H1 (cell line): ENCODE data around the gene KCNJ4. TPM values are rescaled to one million over a fixed set of nuclear protein-coding genes. Genes with fewer than 3 reads are reported as not detected.

Experiments
- CTCF ChIA-PET: fragments of 300-600 bp; sonication (Branson Sonifier 250); formaldehyde crosslinking; loops from one replicate; lab custom pipeline; 2021; ENCODE audit not compliant: partially characterized antibody; lab: Charles Lee
- POLR2A ChIA-PET: fragments of 300-600 bp; sonication (Branson Sonifier 250); formaldehyde crosslinking; loops from one replicate; lab custom pipeline; 2021; ENCODE audit warnings: inconsistent platforms; ENCODE audit not compliant: partially characterized antibody; lab: Charles Lee
- DNase-seq, 2 experiments: peaks; one replicate each; pipeline versions ENCODE4 v3.0.0 to v3.0.0-alpha.2; 2010 to 2022; ENCODE audit warnings: low spot score in 2 of 2, low read depth in 1 of 2, mixed read lengths in 1 of 2
- FAIRE-seq: peaks from 2 replicates; lab custom pipeline; 2011; peaks lifted over from hg19 to GRCh38; lab: Jason Lieb, UNC
- H2AFZ ChIP-seq: 2 replicates; pipeline ENCODE4 v1.8.1; 2012; ENCODE audit warnings: low read length, inconsistent platforms
- H2AK5ac ChIP-seq: 2 replicates; pipeline ENCODE4 v1.6.1; 2013; ENCODE audit warnings: low read depth, low read length
- H2BK120ac ChIP-seq: replicated peaks from 2 replicates; pipeline ENCODE3; 2013; ENCODE audit warnings: low read depth, low read length, inconsistent platforms
- H2BK12ac ChIP-seq: 2 replicates; pipeline ENCODE4 v1.6.1; 2013; ENCODE audit warnings: low read depth, low read length
- H2BK15ac ChIP-seq: 2 replicates; pipeline ENCODE4 v1.6.1; 2013; ENCODE audit warnings: low read length
- H2BK20ac ChIP-seq: 2 replicates; pipeline ENCODE4 v1.6.1; 2013; ENCODE audit warnings: low read length
- H2BK5ac ChIP-seq: 2 replicates; pipeline ENCODE4 v1.6.1; 2013; ENCODE audit warnings: low read depth, low read length
- H3K14ac ChIP-seq: 2 replicates; pipeline ENCODE4 v1.6.1; 2013; ENCODE audit warnings: inconsistent platforms; ENCODE audit not compliant: insufficient read length
- H3K18ac ChIP-seq: 2 replicates; pipeline ENCODE4 v1.6.1; 2013; ENCODE audit warnings: low read length; ENCODE audit errors: extremely low read depth
- H3K23ac ChIP-seq: 2 replicates; pipeline ENCODE4 v1.6.1; 2013; ENCODE audit warnings: inconsistent platforms; ENCODE audit not compliant: insufficient read length
- H3K23me2 ChIP-seq: 2 replicates; pipeline ENCODE4 v1.6.1; 2013; ENCODE audit warnings: low read depth, low read length
- H3K27ac ChIP-seq: 2 replicates; pipeline ENCODE4 v1.6.1; 2011; ENCODE audit warnings: low read depth, low read length, inconsistent platforms
- H3K27me3 ChIP-seq, 4 experiments: replicated peaks in 1 of 4; 1 replicate in 1 of 4; 2 replicates in 3 of 4; pipeline versions ENCODE4 v1.6.1 to v1.8.1; 2011 to 2013; ENCODE audit warnings: low read length in 3 of 4, mild to moderate bottlenecking in 3 of 4, inconsistent platforms in 2 of 4, mixed read lengths in 2 of 4, moderate library complexity in 1 of 4; ENCODE audit not compliant: control insufficient read depth in 3 of 4, insufficient read depth in 3 of 4; ENCODE audit errors: extremely low read depth in 1 of 4
- H3K36me3 ChIP-seq, 4 experiments: 2 replicates each; pipeline versions ENCODE4 v1.6.1 to v1.8.1; 2011 to 2013; ENCODE audit warnings: mild to moderate bottlenecking in 4 of 4, low read length in 3 of 4, moderate library complexity in 2 of 4, control low read depth in 1 of 4, inconsistent platforms in 1 of 4; ENCODE audit not compliant: insufficient read depth in 4 of 4, control insufficient read depth in 2 of 4
- H3K4ac ChIP-seq: replicated peaks from 2 replicates; pipeline ENCODE3; 2013; ENCODE audit warnings: low read length, low read depth, mixed read lengths, inconsistent platforms; ENCODE audit not compliant: insufficient read length
- H3K4me1 ChIP-seq, 4 experiments: replicated peaks in 1 of 4; 1 replicate in 1 of 4; 2 replicates in 3 of 4; pipeline versions ENCODE4 v1.6.1 to v1.8.1; 2011 to 2013; ENCODE audit warnings: low read length in 3 of 4, inconsistent platforms in 2 of 4, mixed read lengths in 1 of 4; ENCODE audit not compliant: insufficient read depth in 4 of 4, control insufficient read depth in 3 of 4
- H3K4me2 ChIP-seq, 2 experiments: 2 replicates each; pipeline versions ENCODE4 v1.6.1 to v1.8.1; 2011 to 2013; ENCODE audit warnings: low read depth in 2 of 2, low read length in 2 of 2, control low read depth in 1 of 2, inconsistent platforms in 1 of 2, mild to moderate bottlenecking in 1 of 2; ENCODE audit not compliant: insufficient read depth in 1 of 2
- H3K4me3 ChIP-seq, 4 experiments: fragments of 200-600, 300-600 bp in 1 of 4; sonication (generic), shearing (Covaris generic), sonication (Bioruptor Twin) in 1 of 4; 2 replicates each; pipeline versions ENCODE4 v1.5.1 to v1.8.1; 2011 to 2016; ENCODE audit warnings: low read length in 4 of 4, low read depth in 3 of 4, control low read depth in 2 of 4, inconsistent platforms in 2 of 4, mild to moderate bottlenecking in 2 of 4, mixed read lengths in 1 of 4, moderate library complexity in 1 of 4; ENCODE audit not compliant: insufficient read depth in 2 of 4; ENCODE audit errors: extremely low read depth in 1 of 4
- H3K56ac ChIP-seq: replicated peaks from 2 replicates; pipeline ENCODE3; 2013; ENCODE audit warnings: low read depth, mild to moderate bottlenecking, mixed read lengths, low read length, inconsistent platforms; ENCODE audit not compliant: insufficient read length
- H3K79me1 ChIP-seq: 2 replicates; pipeline ENCODE4 v1.6.1; 2013; ENCODE audit warnings: low read depth, low read length, control low read depth
- H3K79me2 ChIP-seq, 2 experiments: 2 replicates each; pipeline versions ENCODE4 v1.6.1 to v1.8.1; 2012 to 2013; ENCODE audit warnings: low read length in 2 of 2, mild to moderate bottlenecking in 2 of 2, inconsistent platforms in 1 of 2; ENCODE audit not compliant: insufficient read depth in 2 of 2, control insufficient read depth in 1 of 2
- H3K9ac ChIP-seq, 4 experiments: replicated peaks in 1 of 4; 1 replicate in 1 of 4; 2 replicates in 3 of 4; pipeline versions ENCODE4 v1.6.1 to v1.8.1; 2011 to 2013; ENCODE audit warnings: low read depth in 3 of 4, low read length in 3 of 4, control low read depth in 2 of 4, mild to moderate bottlenecking in 2 of 4, moderate library complexity in 2 of 4, inconsistent platforms in 1 of 4; ENCODE audit errors: extremely low read depth in 1 of 4
- H3K9me3 ChIP-seq, 2 experiments: 2 replicates each; pipeline versions ENCODE4 v1.6.1 to v1.8.1; 2012 to 2013; ENCODE audit warnings: mild to moderate bottlenecking in 2 of 2, moderate library complexity in 2 of 2, control low read depth in 1 of 2, inconsistent platforms in 1 of 2, low read depth in 1 of 2, low read length in 1 of 2, mixed read lengths in 1 of 2; ENCODE audit not compliant: insufficient read depth in 2 of 2
- H4K20me1 ChIP-seq, 2 experiments: replicated peaks in 1 of 2; 2 replicates each; pipeline versions ENCODE3 to v1.8.1; 2011 to 2013; ENCODE audit warnings: inconsistent platforms in 2 of 2, low read length in 2 of 2, mild to moderate bottlenecking in 1 of 2; ENCODE audit not compliant: insufficient read depth in 2 of 2, control insufficient read depth in 1 of 2
- H4K5ac ChIP-seq: 2 replicates; pipeline ENCODE4 v1.6.1; 2013; ENCODE audit warnings: low read length, low read depth, mixed read lengths, inconsistent platforms; ENCODE audit not compliant: insufficient read length
- H4K8ac ChIP-seq: 2 replicates; pipeline ENCODE4 v1.8.0; 2013; ENCODE audit warnings: mild to moderate bottlenecking, moderate library complexity, low read length, inconsistent platforms; ENCODE audit not compliant: insufficient read depth; ENCODE audit errors: extremely low read depth
- H4K91ac ChIP-seq: replicated peaks from 2 replicates; pipeline ENCODE3; 2013; ENCODE audit warnings: low read length, mixed read lengths, inconsistent platforms; ENCODE audit not compliant: insufficient read length
- JUND ChIP-seq: IDR thresholded peaks from 2 replicates; pipeline ENCODE4 v1.6.1; 2011; ENCODE audit warnings: mild to moderate bottlenecking, improper control_type of control experiment, low read length
- KDM1A ChIP-seq: fragments of 200-600, 300-600 bp; sonication (generic); IDR thresholded peaks from 2 replicates; pipeline ENCODE4 v1.7.1; 2016; ENCODE audit warnings: mild to moderate bottlenecking, low read length, borderline replicate concordance
- TEAD4 ChIP-seq: IDR thresholded peaks from 2 replicates; pipeline ENCODE4 v1.6.1; 2012; ENCODE audit warnings: low read depth, low read length, inconsistent platforms, mixed read lengths
- WGBS, 2 experiments: shearing (Covaris generic) in 1 of 2; methylation state at CpG; one replicate each; pipeline versions ENCODE4 v1.1.6 to v1.1.7; 2013 to 2015; ENCODE audit warnings: low lambda C conversion rate in 2 of 2, mixed read lengths in 2 of 2, inconsistent platforms in 1 of 2, low coverage in 1 of 2, missing lambda C conversion rate in 1 of 2; ENCODE audit not compliant: insufficient replicate concordance in 2 of 2, insufficient coverage in 1 of 2, insufficient read length in 1 of 2; ENCODE audit errors: extremely low coverage in 1 of 2, missing lambda C conversion rate in 1 of 2; 5-methylcytosine and 5-hydroxymethylcytosine counted together
- polyA plus RNA-seq, 7 experiments: library from polyadenylated mRNA; depleted of rRNA in 3 of 7; stranded (reverse) in 5 of 7; unstranded in 2 of 7; fragments of >200 nt in 5 of 7; fragments of 200-250 nt in 2 of 7; gene quantifications; 1 replicate in 5 of 7; 2 replicates in 1 of 7; 4 replicates in 1 of 7; pipeline versions ENCODE4 v1.2.1 to v1.2.3, GENCODE V29; 2011 to 2013; ENCODE audit warnings: missing spikeins in 2 of 7, mixed read lengths in 2 of 7
- total RNA-seq: library from RNA; stranded (reverse); fragmentation: NEBNext Ultra II Directional; extraction: Animal tissue kit (Norgen Biotek cat#: 25700); gene quantifications from 2 replicates; pipeline ENCODE4 v1.2.1, GENCODE V29; 2021
- TF ChIP-seq, protein P1 (sequence below): IDR thresholded peaks from 2 replicates; pipeline ENCODE4 v1.6.1; 2011; ENCODE audit warnings: low read depth, mild to moderate bottlenecking, low read length; ENCODE audit not compliant: insufficient read depth

Gene KCNJ4
- total and polyA plus RNA-seq, 2 of the 8 experiments (the other 6 are each of a cell fraction or from before 2014, with no cell fraction given): 1.4 to 2.2 TPM

- WGBS, 2 experiments: 73% methylated on average over 2 of the region's 2 CpGs; no CpG with 5 or more reads in 1 of the 2 experiments
- no peak overlapping the region for H4K5ac ChIP-seq
- peaks cover 63 to 100% (median 90%) of the 10 kb centered on the region in 4 experiments for H3K36me3 ChIP-seq
- no peak overlapping the region for H2AFZ ChIP-seq
- ChIA-PET POLR2A (interaction anchor here (0.7 to 40.8 kb wide), 15 partner anchors 1 to 415 kb away, joined by 3 to 1102 read pairs (median 5); partner anchors contain the start of genes DMC1 and KDELR3), CTCF (interaction anchor here (1.1 to 1.6 kb wide), 6 partner anchors 9 to 195 kb away, joined by 3 to 4 read pairs (median 3); no protein-coding TSS in a partner anchor)
- H2BK12ac ChIP-seq: no peak overlapping the region
- H4K8ac ChIP-seq: no peak overlapping the region
- H4K20me1 ChIP-seq: peaks cover 9 to 11% of the 10 kb centered on the region in 2 experiments
- no peak overlapping the region for H2BK120ac ChIP-seq
- H3K4ac ChIP-seq: no peak overlapping the region
- FAIRE-seq (no peak), DNase-seq (no peak)
- no peak overlapping the region; the same call in 1 of the 2 replicates for H3K27ac ChIP-seq
- H3K27me3 ChIP-seq: no peaks in the 10 kb centered on the region
- H3K4me1 ChIP-seq: peaks cover 0 to 6% (median 4%) of the 10 kb centered on the region in 4 experiments; a peak in 3 of 7 replicates
- no peaks in the 10 kb centered on the region for H3K9me3 ChIP-seq
- no peaks in the 10 kb centered on the region; the same call in 1 of the 2 replicates for H3K79me1 ChIP-seq
- H3K56ac ChIP-seq: no peak overlapping the region
- H3K23ac ChIP-seq: no peak overlapping the region
- H3K18ac ChIP-seq: no peak overlapping the region
- H2BK15ac ChIP-seq: no peak overlapping the region
- no peak overlapping the region for H2AK5ac ChIP-seq
- H2BK20ac ChIP-seq: no peak overlapping the region
- no peak overlapping the region for H3K14ac ChIP-seq
- no peak overlapping the region for H3K9ac ChIP-seq
- H3K4me3 ChIP-seq: no peak overlapping the region
- H2BK5ac ChIP-seq: no peak overlapping the region
- H3K4me2 ChIP-seq: no peak overlapping the region
- TF ChIP-seq, protein P1, sequence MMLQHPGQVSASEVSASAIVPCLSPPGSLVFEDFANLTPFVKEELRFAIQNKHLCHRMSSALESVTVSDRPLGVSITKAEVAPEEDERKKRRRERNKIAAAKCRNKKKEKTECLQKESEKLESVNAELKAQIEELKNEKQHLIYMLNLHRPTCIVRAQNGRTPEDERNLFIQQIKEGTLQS: no peak
- TF ChIP-seq TEAD4 (no peak), KDM1A (no peak), JUND (no peak)
- H4K91ac ChIP-seq: no peak overlapping the region
- H3K79me2 ChIP-seq: peaks cover 0 to 11% of the 10 kb centered on the region in 2 experiments; a peak in 2 of 4 replicates
- H3K23me2 ChIP-seq: no peaks in the 10 kb centered on the region
Observed at GRCh38 chr22:38490475-38490874, 35.5 kb upstream of the KCNJ4 start.
